Measurements from ENCODE around the gene CNDP1.

GRCh38 chr18:74503137-74503536 is 31.2 kb upstream of the CNDP1 start:
- TF ChIP-seq CTCF (IDR thresholded peaks at IDR 0.05) (no peak), EZH2phosphoT487 (IDR thresholded peaks at IDR 0.05) (no peak)
